ENCODE measurements around the gene NINJ2. TPM values are rescaled to one million over a fixed set of nuclear protein-coding genes. Genes with fewer than 3 reads are reported as not detected.

NINJ2 gene
- total RNA-seq, 4 donors from 2014 or later: 3.8 to 8.3 (median 5.2) TPM; not detected in 1

- no peaks in the 10 kb centered on the region for H3K27me3 ChIP-seq
- peak overlapping the region in 1 of 4 donors; percentile 26 for H3K4me3 ChIP-seq
- no peaks in the 10 kb centered on the region for H3K36me3 ChIP-seq
- H3K27ac ChIP-seq: peak overlapping the region in 1 of 4 donors; percentile 34
- TF ChIP-seq CTCF (IDR thresholded peaks at IDR 0.05): no peak
- no peak for TF ChIP-seq POLR2A (IDR thresholded peaks at IDR 0.05)
- DNase-seq: no peak
- peaks cover 0 to 3% (median 0%) of the 10 kb centered on the region in 4 donors for H3K4me1 ChIP-seq
- H3K9me3 ChIP-seq: no peaks in the 10 kb centered on the region
These were observed 516 bp downstream of the NINJ2 start for GRCh38 chr12:662566-663292.

- Histone ChIP-seq H3K27ac (peak overlapping the region in 1 of 4 donors; percentile 20), H3K4me1 (peaks cover 0 to 3% (median 0%) of the 10 kb centered on the region in 4 donors), H3K27me3 (no peaks in the 10 kb centered on the region), H3K9me3 (no peaks in the 10 kb centered on the region), H3K36me3 (no peaks in the 10 kb centered on the region), H3K4me3 (no peak overlapping the region)
- no peak for DNase-seq
- TF ChIP-seq CTCF (IDR thresholded peaks at IDR 0.05) (no peak), POLR2A (IDR thresholded peaks at IDR 0.05) (no peak)
These were observed 1.3 kb downstream of the NINJ2 start for GRCh38 chr12:661720-662486.

- no peaks in the 10 kb centered on the region for H3K36me3 ChIP-seq
- no peaks in the 10 kb centered on the region for H3K27me3 ChIP-seq
- H3K4me1 ChIP-seq: no peaks in the 10 kb centered on the region
- H3K4me3 ChIP-seq: no peak overlapping the region
- DNase-seq: no peak
- H3K9me3 ChIP-seq: no peaks in the 10 kb centered on the region
- TF ChIP-seq CTCF (IDR thresholded peaks at IDR 0.05): no peak
- TF ChIP-seq POLR2A (IDR thresholded peaks at IDR 0.05): no peak
- no peak overlapping the region for H3K27ac ChIP-seq
These were observed 4.1 kb downstream of the NINJ2 start for GRCh38 chr12:659090-659683.

- Histone ChIP-seq H3K36me3 (no peaks in the 10 kb centered on the region), H3K4me3 (no peak overlapping the region), H3K27me3 (no peaks in the 10 kb centered on the region), H3K9me3 (no peaks in the 10 kb centered on the region), H3K27ac (no peak overlapping the region), H3K4me1 (no peaks in the 10 kb centered on the region)
- DNase-seq: peak in 1 of 3 donors; percentile 6
- TF ChIP-seq POLR2A (IDR thresholded peaks at IDR 0.05): no peak
- TF ChIP-seq CTCF (IDR thresholded peaks at IDR 0.05): no peak
These were observed 12.3 kb downstream of the NINJ2 start for GRCh38 chr12:650983-651382.

- TF ChIP-seq CTCF (IDR thresholded peaks at IDR 0.05) (no peak), POLR2A (IDR thresholded peaks at IDR 0.05) (no peak)
- DNase-seq: peak in 1 of 3 donors; percentile 40
- H3K4me1 ChIP-seq: peaks cover 0 to 9% (median 2%) of the 10 kb centered on the region in 4 donors
- H3K4me3 ChIP-seq: no peak overlapping the region
- peak overlapping the region in 3 of 4 donors; percentile 38 to 74 (median 71) for H3K27ac ChIP-seq
- no peaks in the 10 kb centered on the region for H3K36me3 ChIP-seq
- no peaks in the 10 kb centered on the region for H3K27me3 ChIP-seq
- H3K9me3 ChIP-seq: no peaks in the 10 kb centered on the region
These were observed 15.7 kb downstream of the NINJ2 start for GRCh38 chr12:647385-648085.
